Measurements from ENCODE around the gene PCNX2. TPM values are rescaled to one million over a fixed set of nuclear protein-coding genes. Genes with fewer than 3 reads are reported as not detected.

PCNX2 gene
- total and polyA plus RNA-seq, 10 of the 15 experiments (the other 5 are each of a cell fraction or from before 2014, with no cell fraction given), result 2.1 to 16.4 (median 8.1) TPM

DNA sequence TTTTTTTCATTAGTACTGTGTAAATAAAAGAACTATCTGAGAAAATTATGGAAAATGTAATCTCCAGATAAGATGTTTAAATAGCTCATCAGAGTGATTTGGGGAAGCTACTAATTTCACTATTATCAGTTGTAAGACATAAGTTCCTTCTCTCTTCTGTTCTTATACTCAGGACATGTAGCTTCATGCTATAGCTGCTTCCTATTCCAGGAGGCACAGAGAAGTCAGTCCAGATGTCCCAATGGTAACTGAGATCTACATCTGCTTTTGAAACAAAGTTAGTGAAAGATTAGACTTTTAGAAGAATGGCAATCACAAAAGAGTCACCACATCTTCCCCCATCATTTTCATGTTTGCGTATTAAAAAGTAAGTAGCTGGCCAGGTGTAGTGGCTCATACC is 37.6 kb upstream of the PCNX2 start:
- H3K4me1 ChIP-seq (ENCODE audit: control insufficient read depth, insufficient read depth, low read length), result no peaks in the 10 kb centered on the region; the same call in 1 of the 2 replicates
- in situ Hi-C loops (cut with MboI), result no loop called here
- peaks cover 0 to 3% of the 10 kb centered on the region in 2 experiments; a peak in 3 of 4 replicates for H3K27me3 ChIP-seq (replicated peaks in 1 of 2; ENCODE audit: control insufficient read depth in 2 of 2, insufficient read depth in 2 of 2, low read length in 1 of 2)
- DNase-seq (ENCODE audit: low read depth, low spot score) (no peak), ATAC-seq (no peak), FAIRE-seq (no peak)
- no peak overlapping the region for H3K4me2 ChIP-seq (ENCODE audit: control insufficient read depth, insufficient read depth)
- ChIA-PET CTCF (interaction anchor here (0.6 to 1.1 kb wide), 4 partner anchors 9 to 50 kb away, joined by 3 read pairs; no protein-coding TSS in a partner anchor), POLR2A (no interaction called here), SMC1A (ENCODE audit: uncharacterized antibody, unreplicated experiment) (interaction anchor here (0.9 to 1.3 kb wide), 2 partner anchors 9 to 25 kb away, joined by 3 to 4 read pairs; no protein-coding TSS in a partner anchor), RAD21 (ENCODE audit: unreplicated experiment) (interaction anchor here (1.2 kb wide), 1 partner anchor 954 kb away, joined by 3 read pairs; no protein-coding TSS in a partner anchor)
- H3K9ac ChIP-seq (ENCODE audit: control insufficient read depth, insufficient read depth, low read length), result no peak overlapping the region
- no peaks in the 10 kb centered on the region for H3K79me2 ChIP-seq (ENCODE audit: control insufficient read depth, insufficient read depth, low read length)
- TF ChIP-seq, protein P1, sequence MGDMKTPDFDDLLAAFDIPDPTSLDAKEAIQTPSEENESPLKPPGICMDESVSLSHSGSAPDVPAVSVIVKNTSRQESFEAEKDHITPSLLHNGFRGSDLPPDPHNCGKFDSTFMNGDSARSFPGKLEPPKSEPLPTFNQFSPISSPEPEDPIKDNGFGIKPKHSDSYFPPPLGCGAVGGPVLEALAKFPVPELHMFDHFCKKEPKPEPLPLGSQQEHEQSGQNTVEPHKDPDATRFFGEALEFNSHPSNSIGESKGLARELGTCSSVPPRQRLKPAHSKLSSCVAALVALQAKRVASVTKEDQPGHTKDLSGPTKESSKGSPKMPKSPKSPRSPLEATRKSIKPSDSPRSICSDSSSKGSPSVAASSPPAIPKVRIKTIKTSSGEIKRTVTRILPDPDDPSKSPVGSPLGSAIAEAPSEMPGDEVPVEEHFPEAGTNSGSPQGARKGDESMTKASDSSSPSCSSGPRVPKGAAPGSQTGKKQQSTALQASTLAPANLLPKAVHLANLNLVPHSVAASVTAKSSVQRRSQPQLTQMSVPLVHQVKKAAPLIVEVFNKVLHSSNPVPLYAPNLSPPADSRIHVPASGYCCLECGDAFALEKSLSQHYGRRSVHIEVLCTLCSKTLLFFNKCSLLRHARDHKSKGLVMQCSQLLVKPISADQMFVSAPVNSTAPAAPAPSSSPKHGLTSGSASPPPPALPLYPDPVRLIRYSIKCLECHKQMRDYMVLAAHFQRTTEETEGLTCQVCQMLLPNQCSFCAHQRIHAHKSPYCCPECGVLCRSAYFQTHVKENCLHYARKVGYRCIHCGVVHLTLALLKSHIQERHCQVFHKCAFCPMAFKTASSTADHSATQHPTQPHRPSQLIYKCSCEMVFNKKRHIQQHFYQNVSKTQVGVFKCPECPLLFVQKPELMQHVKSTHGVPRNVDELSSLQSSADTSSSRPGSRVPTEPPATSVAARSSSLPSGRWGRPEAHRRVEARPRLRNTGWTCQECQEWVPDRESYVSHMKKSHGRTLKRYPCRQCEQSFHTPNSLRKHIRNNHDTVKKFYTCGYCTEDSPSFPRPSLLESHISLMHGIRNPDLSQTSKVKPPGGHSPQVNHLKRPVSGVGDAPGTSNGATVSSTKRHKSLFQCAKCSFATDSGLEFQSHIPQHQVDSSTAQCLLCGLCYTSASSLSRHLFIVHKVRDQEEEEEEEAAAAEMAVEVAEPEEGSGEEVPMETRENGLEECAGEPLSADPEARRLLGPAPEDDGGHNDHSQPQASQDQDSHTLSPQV (IDR thresholded peaks at IDR 0.05), result no peak
- TF ChIP-seq CREM (IDR thresholded peaks at IDR 0.05; ENCODE audit: low read depth) (no peak), MTA3 (IDR thresholded peaks at IDR 0.05; ENCODE audit: borderline replicate concordance, low read length) (no peak), SMARCA5 (IDR thresholded peaks at IDR 0.05) (no peak)
- H3K9me3 ChIP-seq (replicated peaks; ENCODE audit: control insufficient read depth, insufficient read depth, low read length), result no peaks in the 10 kb centered on the region
- no peak overlapping the region for H3K27ac ChIP-seq (ENCODE audit: control insufficient read depth, insufficient read depth)
- H3K4me3 ChIP-seq, result no peak overlapping the region
- 95% methylated on average over 1 of the region's 1 CpG for WGBS (ENCODE audit: insufficient coverage, insufficient replicate concordance, low lambda C conversion rate, missing lambda C conversion rate)
- H2AFZ ChIP-seq (ENCODE audit: control insufficient read depth, low read depth, low read length), result no peak overlapping the region
- H3K36me3 ChIP-seq (ENCODE audit: control insufficient read depth in 2 of 2, insufficient read depth in 2 of 2, low read length in 1 of 2), result no peaks in the 10 kb centered on the region
- intact Hi-C loops (cut with micrococcal nuclease; ENCODE audit: unreplicated experiment), result no loop called here
- H4K20me1 ChIP-seq (ENCODE audit: control insufficient read depth, insufficient read depth), result no peaks in the 10 kb centered on the region
- no TSS peak for BruUV-seq (replicated peaks)

All from GM12878 (cell line).